SK-N-SH (cell line): ENCODE measurements around the gene SIL1. TPM values are rescaled to one million over a fixed set of nuclear protein-coding genes. Genes with fewer than 3 reads are reported as not detected.

Experiments
- CTCF ChIA-PET: fragments of 300-600, 350-600 bp; formaldehyde crosslinking; extraction: SDS; loops from one replicate; lab custom pipeline; 2021; lab: Yijun Ruan, JAX
- POLR2A ChIA-PET: fragments of 350-600 bp; sonication (Branson Sonifier 250); formaldehyde crosslinking; extraction: SDS; loops from one replicate; lab custom pipeline; 2020; ENCODE audit warnings: antibody characterized with exemption, inconsistent platforms; lab: Yijun Ruan, JAX
- DNase-seq: peaks from one replicate; pipeline ENCODE4 v3.0.0; 2012
- H2AFZ ChIP-seq: fragments of 200-600 bp; sonication (generic); 2 replicates; pipeline ENCODE4 v1.8.1; 2016; ENCODE audit warnings: antibody characterized with exemption, mild to moderate bottlenecking, low read depth
- H3F3A ChIP-seq: fragments of 200-600 bp; sonication (generic); replicated peaks from 2 replicates; pipeline ENCODE3; 2016; ENCODE audit warnings: antibody characterized with exemption, mild to moderate bottlenecking; ENCODE audit not compliant: insufficient read depth
- H3K27ac ChIP-seq, 2 experiments: fragments of 200-500 bp in 1 of 2; fragments of 200-600 bp in 1 of 2; sonication (Bioruptor generic) in 1 of 2; sonication (generic), shearing (Covaris generic) in 1 of 2; 2 replicates each; pipeline versions ENCODE4 v1.5.1 to v1.6.1; 2014 to 2016; ENCODE audit warnings: low read depth in 2 of 2, inconsistent platforms in 1 of 2, low read length in 1 of 2, mild to moderate bottlenecking in 1 of 2, mixed read lengths in 1 of 2
- H3K27me3 ChIP-seq: fragments of 200-600 bp; sonication (generic), shearing (Covaris generic); 2 replicates; pipeline ENCODE4 v1.6.1; 2016; ENCODE audit warnings: mixed run types; ENCODE audit not compliant: insufficient read depth
- H3K36me3 ChIP-seq, 2 experiments: fragments of 200-500 bp in 1 of 2; fragments of 200-600 bp in 1 of 2; sonication (Bioruptor generic) in 1 of 2; sonication (generic) in 1 of 2; replicated peaks in 1 of 2; 2 replicates each; pipeline versions ENCODE3 to v1.5.1; 2014 to 2016; ENCODE audit warnings: low read length in 1 of 2, mild to moderate bottlenecking in 1 of 2; ENCODE audit not compliant: insufficient read depth in 2 of 2, control insufficient read depth in 1 of 2
- H3K4me1 ChIP-seq, 2 experiments: fragments of 200-500 bp in 1 of 2; fragments of 200-600 bp in 1 of 2; sonication (Bioruptor generic) in 1 of 2; sonication (generic), shearing (Covaris generic) in 1 of 2; 2 replicates each; pipeline versions ENCODE4 v1.5.1 to v1.6.1; 2014 to 2016; ENCODE audit warnings: low read depth in 1 of 2, low read length in 1 of 2, mixed run types in 1 of 2; ENCODE audit not compliant: insufficient read depth in 2 of 2, control insufficient read depth in 1 of 2
- H3K4me2 ChIP-seq: fragments of 200-600 bp; sonication (generic), shearing (Covaris generic); 2 replicates; pipeline ENCODE4 v1.6.1; 2017; ENCODE audit warnings: mixed run types
- H3K4me3 ChIP-seq, 2 experiments: fragments of 200-500 bp in 1 of 2; fragments of 200-600 bp in 1 of 2; sonication (Bioruptor generic) in 1 of 2; sonication (generic), shearing (Covaris generic) in 1 of 2; 2 replicates each; pipeline versions ENCODE4 v1.5.1 to v1.8.1; 2014 to 2016; ENCODE audit warnings: low read depth in 2 of 2, inconsistent platforms in 1 of 2, low read length in 1 of 2, mild to moderate bottlenecking in 1 of 2, mixed read lengths in 1 of 2, moderate library complexity in 1 of 2
- H3K79me2 ChIP-seq: fragments of 200-600 bp; sonication (generic); 2 replicates; pipeline ENCODE4 v1.8.1; 2017; ENCODE audit warnings: mild to moderate bottlenecking; ENCODE audit not compliant: insufficient read depth
- H3K9ac ChIP-seq: fragments of 200-600 bp; sonication (generic); 2 replicates; pipeline ENCODE4 v1.6.1; 2017; ENCODE audit warnings: mixed run types
- H3K9me2 ChIP-seq: fragments of 200-600 bp; sonication (generic); 2 replicates; pipeline ENCODE4 v1.6.1; 2017; ENCODE audit warnings: mixed run types
- H3K9me3 ChIP-seq: fragments of 200-600 bp; sonication (generic); 2 replicates; pipeline ENCODE4 v1.6.1; 2017; ENCODE audit warnings: mixed run types, mild to moderate bottlenecking, moderate library complexity
- H4K20me1 ChIP-seq: fragments of 200-600 bp; sonication (generic); 2 replicates; pipeline ENCODE4 v1.6.1; 2017; ENCODE audit warnings: mild to moderate bottlenecking, mixed run types; ENCODE audit not compliant: insufficient read depth
- EP300 ChIP-seq, 2 experiments: IDR thresholded peaks; 2 replicates each; pipeline versions ENCODE4 v1.4.0 to v1.6.1; 2012; ENCODE audit warnings: borderline replicate concordance in 1 of 2, low read depth in 1 of 2, low read length in 1 of 2
- FOXM1 ChIP-seq: IDR thresholded peaks from 2 replicates; pipeline ENCODE4 v1.4.0; 2012; ENCODE audit warnings: low read depth, mild to moderate bottlenecking
- NFIC ChIP-seq: IDR thresholded peaks from 2 replicates; pipeline ENCODE4 v1.4.0; 2012; ENCODE audit warnings: borderline replicate concordance
- SIN3A ChIP-seq: IDR thresholded peaks from 2 replicates; pipeline ENCODE4 v1.6.1; 2012; ENCODE audit warnings: low read depth, mild to moderate bottlenecking, low read length, moderate library complexity, borderline replicate concordance
- TCF12 ChIP-seq: IDR thresholded peaks from 2 replicates; pipeline ENCODE4 v1.4.0; 2012
- TEAD4 ChIP-seq: IDR thresholded peaks from 2 replicates; pipeline ENCODE4 v1.4.0; 2012; ENCODE audit warnings: mild to moderate bottlenecking, borderline replicate concordance; ENCODE audit not compliant: insufficient read depth
- WGBS: methylation state at CpG from one replicate; pipeline ENCODE4 v1.1.6; 2017; ENCODE audit warnings: low lambda C conversion rate; 5-methylcytosine and 5-hydroxymethylcytosine counted together
- polyA plus RNA-seq, 3 experiments: library from polyadenylated mRNA; depleted of rRNA; stranded (reverse); fragments of >200 nt; gene quantifications; 2 replicates each; pipeline ENCODE4 v1.2.3, GENCODE V29; 2012
- TF ChIP-seq, protein P1 (sequence below): fragments of 200-600 bp; sonication (generic); IDR thresholded peaks from 2 replicates; pipeline ENCODE4 v1.6.1; 2017; ENCODE audit warnings: antibody characterized with exemption, mild to moderate bottlenecking, moderate library complexity
- TF ChIP-seq, protein P2 (sequence below): IDR thresholded peaks from 2 replicates; pipeline ENCODE4; 2012

SIL1 gene
- polyA plus RNA-seq, 1 of the 3 experiments (the other 2 are of a cell fraction): 25.9 TPM

DNA sequence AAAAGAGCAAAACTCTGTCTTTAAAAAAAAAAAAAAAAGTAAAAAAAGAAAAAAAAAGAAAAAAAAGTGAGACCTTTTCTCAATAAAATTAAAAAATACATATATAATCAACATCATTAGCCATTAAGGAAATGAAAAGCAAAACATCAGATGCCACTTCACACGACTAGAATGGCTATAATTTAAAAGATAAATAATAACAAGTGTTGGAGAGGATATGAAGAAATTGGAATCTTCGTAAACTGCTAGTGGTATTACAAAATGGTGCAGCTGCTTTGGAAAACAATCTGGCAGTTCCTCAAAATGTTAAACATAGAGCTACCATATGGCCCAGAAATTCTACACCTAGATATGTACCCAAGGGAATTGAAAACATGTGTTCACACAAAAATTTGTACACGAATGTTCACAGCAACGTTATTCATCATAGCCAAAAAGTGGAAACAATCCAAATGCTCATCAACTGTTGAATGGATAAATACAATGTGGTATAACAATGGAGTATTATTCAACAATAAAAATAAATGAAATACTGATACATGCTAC is 45.3 kb upstream of the SIL1 start:
- Histone ChIP-seq H3K9ac (no peak overlapping the region), H3K27me3 (no peaks in the 10 kb centered on the region), H3K36me3 (no peaks in the 10 kb centered on the region), H4K20me1 (no peaks in the 10 kb centered on the region), H2AFZ (no peak overlapping the region), H3K27ac (no peak overlapping the region), H3K4me2 (no peak overlapping the region), H3K4me3 (no peak overlapping the region), H3F3A (no peaks in the 10 kb centered on the region), H3K79me2 (no peaks in the 10 kb centered on the region), H3K9me3 (no peaks in the 10 kb centered on the region), H3K9me2 (no peaks in the 10 kb centered on the region), H3K4me1 (peaks cover 0 to 14% of the 10 kb centered on the region in 2 experiments; a peak in 2 of 4 replicates)
- TF ChIP-seq FOXM1 (no peak), TCF12 (peak; percentile 16; the same call in 1 of the 2 replicates), EP300 (IDR thresholded peaks at IDR 0.05; ENCODE audit: borderline replicate concordance in 1 of 2, low read depth in 1 of 2, low read length in 1 of 2) (no peak)
- TF ChIP-seq, protein P1, sequence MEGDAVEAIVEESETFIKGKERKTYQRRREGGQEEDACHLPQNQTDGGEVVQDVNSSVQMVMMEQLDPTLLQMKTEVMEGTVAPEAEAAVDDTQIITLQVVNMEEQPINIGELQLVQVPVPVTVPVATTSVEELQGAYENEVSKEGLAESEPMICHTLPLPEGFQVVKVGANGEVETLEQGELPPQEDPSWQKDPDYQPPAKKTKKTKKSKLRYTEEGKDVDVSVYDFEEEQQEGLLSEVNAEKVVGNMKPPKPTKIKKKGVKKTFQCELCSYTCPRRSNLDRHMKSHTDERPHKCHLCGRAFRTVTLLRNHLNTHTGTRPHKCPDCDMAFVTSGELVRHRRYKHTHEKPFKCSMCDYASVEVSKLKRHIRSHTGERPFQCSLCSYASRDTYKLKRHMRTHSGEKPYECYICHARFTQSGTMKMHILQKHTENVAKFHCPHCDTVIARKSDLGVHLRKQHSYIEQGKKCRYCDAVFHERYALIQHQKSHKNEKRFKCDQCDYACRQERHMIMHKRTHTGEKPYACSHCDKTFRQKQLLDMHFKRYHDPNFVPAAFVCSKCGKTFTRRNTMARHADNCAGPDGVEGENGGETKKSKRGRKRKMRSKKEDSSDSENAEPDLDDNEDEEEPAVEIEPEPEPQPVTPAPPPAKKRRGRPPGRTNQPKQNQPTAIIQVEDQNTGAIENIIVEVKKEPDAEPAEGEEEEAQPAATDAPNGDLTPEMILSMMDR: no peak
- TF ChIP-seq, protein P2, sequence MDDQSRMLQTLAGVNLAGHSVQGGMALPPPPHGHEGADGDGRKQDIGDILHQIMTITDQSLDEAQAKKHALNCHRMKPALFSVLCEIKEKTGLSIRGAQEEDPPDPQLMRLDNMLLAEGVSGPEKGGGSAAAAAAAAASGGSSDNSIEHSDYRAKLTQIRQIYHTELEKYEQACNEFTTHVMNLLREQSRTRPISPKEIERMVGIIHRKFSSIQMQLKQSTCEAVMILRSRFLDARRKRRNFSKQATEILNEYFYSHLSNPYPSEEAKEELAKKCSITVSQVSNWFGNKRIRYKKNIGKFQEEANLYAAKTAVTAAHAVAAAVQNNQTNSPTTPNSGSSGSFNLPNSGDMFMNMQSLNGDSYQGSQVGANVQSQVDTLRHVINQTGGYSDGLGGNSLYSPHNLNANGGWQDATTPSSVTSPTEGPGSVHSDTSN: no peak
- ChIA-PET POLR2A (no interaction called here), CTCF (no interaction called here)
- no peak for DNase-seq
- 49% methylated on average over 4 of the region's 4 CpGs for WGBS

DNA sequence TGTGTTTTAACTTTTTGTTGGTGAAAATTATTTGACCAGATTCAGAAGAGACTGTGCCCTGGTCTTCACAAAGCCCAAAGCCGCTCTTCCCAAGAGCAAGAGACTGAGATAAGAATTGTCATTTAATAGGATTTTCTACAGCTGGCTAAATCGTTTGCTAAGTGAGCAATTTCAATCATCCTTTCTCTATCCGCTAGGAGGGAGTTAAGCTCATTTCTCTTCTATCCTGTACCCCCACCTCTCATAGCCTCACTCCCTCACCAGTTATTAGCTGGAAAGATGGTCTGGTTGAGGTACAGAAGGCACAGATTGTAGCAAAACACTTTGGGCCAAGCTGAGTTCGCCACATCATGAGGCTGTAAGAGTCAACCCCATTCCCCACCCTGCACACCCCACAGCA is 43.0 kb upstream of the SIL1 start:
- 66% methylated on average over 4 of the region's 4 CpGs for WGBS
- Histone ChIP-seq H3K27ac (no peak overlapping the region), H3K4me1 (peaks cover 0 to 7% of the 10 kb centered on the region in 2 experiments; a peak in 1 of 4 replicates), H3K36me3 (no peaks in the 10 kb centered on the region), H3K79me2 (no peaks in the 10 kb centered on the region), H2AFZ (no peak overlapping the region), H3K4me2 (no peak overlapping the region), H4K20me1 (no peaks in the 10 kb centered on the region), H3K27me3 (no peaks in the 10 kb centered on the region), H3K4me3 (no peak overlapping the region), H3K9me3 (no peaks in the 10 kb centered on the region), H3F3A (no peaks in the 10 kb centered on the region), H3K9me2 (no peaks in the 10 kb centered on the region), H3K9ac (no peak overlapping the region)
- no peak for DNase-seq
- POLR2A ChIA-PET: no interaction called here
- TF ChIP-seq SIN3A (no peak), TEAD4 (no peak), NFIC (no peak)
- TF ChIP-seq, protein P2: no peak
- TF ChIP-seq, protein P1: no peak
- CTCF ChIA-PET: no interaction called here
